ENCODE results near the gene SLC35D1. TPM values are rescaled to one million over a fixed set of nuclear protein-coding genes. Genes with fewer than 3 reads are reported as not detected.

SLC35D1 gene
- total and polyA plus RNA-seq, 9 of the 15 experiments (the other 6 are each of a cell fraction or from before 2014, with no cell fraction given) = 2.3 to 10.4 (median 6.4) TPM

DNA sequence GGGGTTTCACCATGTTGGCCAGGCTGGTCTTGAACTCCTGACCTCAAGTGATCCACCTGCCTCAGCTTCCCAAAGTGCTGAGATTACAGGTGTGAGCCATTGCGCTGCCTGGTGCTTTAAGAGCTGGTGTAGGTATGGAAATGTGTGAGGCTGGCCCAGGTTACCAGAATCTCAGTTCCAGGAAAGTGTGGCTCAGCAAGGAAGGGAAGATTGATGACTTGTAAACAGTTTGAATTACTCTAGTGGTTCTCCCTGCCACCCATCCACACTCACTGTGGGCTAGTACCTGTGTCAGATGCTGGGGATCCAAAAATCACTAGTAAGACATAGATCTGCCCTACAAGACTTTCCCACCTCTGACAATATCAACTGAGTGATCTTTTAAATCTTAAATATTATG lies 34.5 kb upstream of the SLC35D1 start (continued):
- TF ChIP-seq, protein P1, sequence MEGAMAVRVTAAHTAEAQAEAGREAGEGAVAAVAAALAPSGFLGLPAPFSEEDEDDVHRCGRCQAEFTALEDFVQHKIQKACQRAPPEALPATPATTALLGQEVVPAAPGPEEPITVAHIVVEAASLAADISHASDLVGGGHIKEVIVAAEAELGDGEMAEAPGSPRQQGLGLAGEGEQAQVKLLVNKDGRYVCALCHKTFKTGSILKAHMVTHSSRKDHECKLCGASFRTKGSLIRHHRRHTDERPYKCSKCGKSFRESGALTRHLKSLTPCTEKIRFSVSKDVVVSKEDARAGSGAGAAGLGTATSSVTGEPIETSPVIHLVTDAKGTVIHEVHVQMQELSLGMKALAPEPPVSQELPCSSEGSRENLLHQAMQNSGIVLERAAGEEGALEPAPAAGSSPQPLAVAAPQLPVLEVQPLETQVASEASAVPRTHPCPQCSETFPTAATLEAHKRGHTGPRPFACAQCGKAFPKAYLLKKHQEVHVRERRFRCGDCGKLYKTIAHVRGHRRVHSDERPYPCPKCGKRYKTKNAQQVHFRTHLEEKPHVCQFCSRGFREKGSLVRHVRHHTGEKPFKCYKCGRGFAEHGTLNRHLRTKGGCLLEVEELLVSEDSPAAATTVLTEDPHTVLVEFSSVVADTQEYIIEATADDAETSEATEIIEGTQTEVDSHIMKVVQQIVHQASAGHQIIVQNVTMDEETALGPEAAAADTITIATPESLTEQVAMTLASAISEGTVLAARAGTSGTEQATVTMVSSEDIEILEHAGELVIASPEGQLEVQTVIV (CRISPR knock-in tag; IDR thresholded peaks at IDR 0.05; ENCODE audit: borderline replicate concordance) = no peak
- TF ChIP-seq CXXC5 (CRISPR knock-in tag; IDR thresholded peaks at IDR 0.05) (no peak), ZNF586 (CRISPR knock-in tag; conservative IDR thresholded peaks at IDR 0.05) (no peak), NR3C1 (CRISPR knock-in tag; IDR thresholded peaks at IDR 0.05) (no peak), PKNOX1 (IDR thresholded peaks at IDR 0.05) (peak; percentile 72), YBX1 (IDR thresholded peaks at IDR 0.05) (no peak), ZNF431 (CRISPR knock-in tag; IDR thresholded peaks at IDR 0.05) (no peak), MED1 (CRISPR knock-in tag; IDR thresholded peaks at IDR 0.05; ENCODE audit: borderline replicate concordance) (no peak), MEF2A (IDR thresholded peaks at IDR 0.05; ENCODE audit: control insufficient read depth, low read depth, low read length) (no peak), CHD4 (IDR thresholded peaks at IDR 0.05; ENCODE audit: insufficient read depth, insufficient replicate concordance, low read depth, low read length, poor library complexity, severe bottlenecking) (no peak), ETV1 (tag; conservative IDR thresholded peaks at IDR 0.05; ENCODE audit: low read depth) (no peak), STAT5A (IDR thresholded peaks at IDR 0.05; ENCODE audit: borderline replicate concordance, low read length) (peak; percentile 35; the same call in 1 of the 2 replicates), SETDB1 (IDR thresholded peaks at IDR 0.05; ENCODE audit: low read length) (no peak), ELF1 (tag; IDR thresholded peaks at IDR 0.05) (no peak)
- TF ChIP-seq, protein P2, sequence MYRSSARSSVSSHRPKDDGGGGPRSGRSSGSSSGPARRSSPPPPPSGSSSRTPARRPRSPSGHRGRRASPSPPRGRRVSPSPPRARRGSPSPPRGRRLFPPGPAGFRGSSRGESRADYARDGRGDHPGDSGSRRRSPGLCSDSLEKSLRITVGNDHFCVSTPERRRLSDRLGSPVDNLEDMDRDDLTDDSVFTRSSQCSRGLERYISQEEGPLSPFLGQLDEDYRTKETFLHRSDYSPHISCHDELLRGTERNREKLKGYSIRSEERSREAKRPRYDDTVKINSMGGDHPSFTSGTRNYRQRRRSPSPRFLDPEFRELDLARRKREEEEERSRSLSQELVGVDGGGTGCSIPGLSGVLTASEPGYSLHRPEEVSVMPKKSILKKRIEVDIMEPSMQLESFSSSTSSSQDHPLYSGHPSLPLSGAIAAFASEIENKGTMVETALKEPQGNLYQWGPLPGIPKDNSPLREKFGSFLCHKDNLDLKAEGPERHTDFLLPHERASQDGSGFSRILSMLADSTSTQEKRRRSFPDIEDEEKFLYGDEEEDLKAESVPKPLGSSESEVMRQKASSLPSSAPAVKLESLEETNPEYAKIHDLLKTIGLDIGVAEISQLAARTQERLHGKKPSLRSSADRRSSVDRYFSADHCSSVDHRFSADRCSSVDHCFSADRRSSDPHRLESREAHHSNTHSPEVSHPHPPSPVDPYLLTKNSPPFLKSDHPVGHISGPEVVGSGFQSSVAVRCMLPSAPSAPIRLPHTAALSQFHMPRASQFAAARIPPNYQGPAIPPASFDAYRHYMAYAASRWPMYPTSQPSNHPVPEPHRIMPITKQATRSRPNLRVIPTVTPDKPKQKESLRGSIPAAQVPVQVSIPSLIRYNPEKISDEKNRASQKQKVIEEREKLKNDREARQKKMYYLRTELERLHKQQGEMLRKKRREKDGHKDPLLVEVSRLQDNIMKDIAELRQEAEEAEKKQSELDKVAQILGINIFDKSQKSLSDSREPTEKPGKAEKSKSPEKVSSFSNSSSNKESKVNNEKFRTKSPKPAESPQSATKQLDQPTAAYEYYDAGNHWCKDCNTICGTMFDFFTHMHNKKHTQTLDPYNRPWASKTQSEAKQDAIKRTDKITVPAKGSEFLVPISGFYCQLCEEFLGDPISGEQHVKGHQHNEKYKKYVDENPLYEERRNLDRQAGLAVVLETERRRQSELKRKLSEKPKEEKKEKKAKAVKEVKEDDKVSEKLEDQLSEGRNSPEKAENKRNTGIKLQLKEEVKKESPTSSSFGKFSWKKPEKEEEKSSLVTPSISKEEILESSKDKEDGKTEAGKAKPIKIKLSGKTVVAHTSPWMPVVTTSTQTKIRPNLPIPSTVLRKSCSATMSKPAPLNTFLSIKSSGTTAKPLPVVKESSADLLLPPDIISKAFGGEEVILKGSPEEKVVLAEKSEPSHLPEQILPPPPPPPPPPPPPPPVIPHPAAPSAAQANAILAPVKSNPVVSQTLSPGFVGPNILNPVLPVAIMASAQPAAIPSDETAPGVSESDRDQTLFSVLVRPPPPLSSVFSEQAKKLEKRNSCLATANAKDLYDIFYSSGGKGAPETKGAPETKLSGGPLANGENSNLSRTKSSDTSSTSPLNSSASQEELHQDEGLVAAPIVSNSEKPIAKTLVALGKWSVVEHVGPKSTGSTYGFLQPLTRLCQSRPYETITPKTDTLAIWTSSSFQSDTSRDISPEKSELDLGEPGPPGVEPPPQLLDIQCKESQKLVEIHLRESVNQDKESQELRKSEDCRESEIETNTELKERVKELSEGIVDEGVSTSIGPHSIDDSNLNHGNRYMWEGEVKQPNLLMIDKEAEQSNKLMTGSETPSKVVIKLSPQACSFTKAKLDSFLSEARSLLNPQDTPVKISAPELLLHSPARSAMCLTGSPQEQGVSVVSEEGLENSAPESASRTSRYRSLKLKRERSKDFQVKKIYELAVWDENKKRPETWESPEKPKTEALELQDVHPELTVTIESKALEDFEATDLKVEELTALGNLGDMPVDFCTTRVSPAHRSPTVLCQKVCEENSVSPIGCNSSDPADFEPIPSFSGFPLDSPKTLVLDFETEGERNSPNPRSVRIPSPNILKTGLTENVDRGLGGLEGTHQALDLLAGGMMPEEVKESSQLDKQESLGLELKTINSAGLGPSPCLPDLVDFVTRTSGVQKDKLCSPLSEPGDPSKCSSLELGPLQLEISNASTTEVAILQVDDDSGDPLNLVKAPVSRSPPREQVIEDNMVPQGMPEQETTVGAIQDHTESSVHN (IDR thresholded peaks at IDR 0.05; ENCODE audit: borderline replicate concordance in 1 of 2, low read depth in 1 of 2) = no peak
- TF ChIP-seq, protein P3, sequence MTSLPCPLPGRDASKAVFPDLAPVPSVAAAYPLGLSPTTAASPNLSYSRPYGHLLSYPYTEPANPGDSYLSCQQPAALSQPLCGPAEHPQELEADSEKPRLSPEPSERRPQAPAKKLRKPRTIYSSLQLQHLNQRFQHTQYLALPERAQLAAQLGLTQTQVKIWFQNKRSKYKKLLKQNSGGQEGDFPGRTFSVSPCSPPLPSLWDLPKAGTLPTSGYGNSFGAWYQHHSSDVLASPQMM (CRISPR knock-in tag; IDR thresholded peaks at IDR 0.05) = no peak
